Measurements from ENCODE around the gene HSPBP1. TPM values are rescaled to one million over a fixed set of nuclear protein-coding genes. Genes with fewer than 3 reads are reported as not detected.

The HSPBP1 gene
- total RNA-seq, 2 experiments from 2014 or later, result 14.3 to 15.1 TPM

DNA sequence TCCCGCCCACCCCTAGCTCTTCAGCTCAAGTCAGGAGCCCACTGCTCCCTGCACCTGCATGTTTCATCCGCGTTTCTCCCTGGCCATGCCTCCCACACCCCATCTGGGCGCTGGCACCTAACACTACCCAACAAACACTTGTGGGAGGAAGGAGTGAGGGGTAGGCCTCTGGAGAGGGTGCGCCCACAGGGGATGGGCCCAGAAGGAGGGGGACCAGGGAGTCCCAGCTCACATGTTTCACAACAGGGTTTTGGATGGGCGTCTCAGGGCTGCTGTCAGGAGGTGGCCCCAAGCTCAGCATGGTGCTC is 39.2 kb downstream of the HSPBP1 start:
- intact Hi-C loops (cut with DNase I, micrococcal nuclease), result no loop called here
- no peak overlapping the region for H3K4me3 Mint-ChIP-seq
- Histone ChIP-seq H3K27ac (ENCODE audit: low read depth in 1 of 2, low read length in 2 of 2) (no peak overlapping the region), H3K27me3 (ENCODE audit: control insufficient read depth in 1 of 2, insufficient read depth in 2 of 2, low read length in 2 of 2) (no peaks in the 10 kb centered on the region), H3K9me3 (ENCODE audit: control insufficient read depth in 1 of 2, insufficient read depth in 1 of 2, low read length in 2 of 2) (no peaks in the 10 kb centered on the region), H3K4me1 (ENCODE audit: insufficient read depth, low read length) (peaks cover 2% of the 10 kb centered on the region), H3K36me3 (ENCODE audit: insufficient read depth, low read length) (peaks cover 94% of the 10 kb centered on the region), H3K4me3 (ENCODE audit: low read length) (no peak overlapping the region)
- H3K36me3 Mint-ChIP-seq (ENCODE audit: low read depth), result peaks cover 74% of the 10 kb centered on the region
- H3K9me3 Mint-ChIP-seq, result no peaks in the 10 kb centered on the region
- H3K27ac Mint-ChIP-seq, result no peak overlapping the region
- ATAC-seq (ENCODE audit: poor library complexity) (no peak), DNase-seq (no peak)
- ChIA-PET CTCF (no interaction called here), POLR2A (interaction anchor here (0.8 to 1.7 kb wide), 2 partner anchors 13 to 19 kb away, joined by 3 to 4 read pairs; partner anchors contain the start of gene PPP6R1)
- H3K4me1 Mint-ChIP-seq (ENCODE audit: low read depth), result no peaks in the 10 kb centered on the region
- TF ChIP-seq, protein P1, sequence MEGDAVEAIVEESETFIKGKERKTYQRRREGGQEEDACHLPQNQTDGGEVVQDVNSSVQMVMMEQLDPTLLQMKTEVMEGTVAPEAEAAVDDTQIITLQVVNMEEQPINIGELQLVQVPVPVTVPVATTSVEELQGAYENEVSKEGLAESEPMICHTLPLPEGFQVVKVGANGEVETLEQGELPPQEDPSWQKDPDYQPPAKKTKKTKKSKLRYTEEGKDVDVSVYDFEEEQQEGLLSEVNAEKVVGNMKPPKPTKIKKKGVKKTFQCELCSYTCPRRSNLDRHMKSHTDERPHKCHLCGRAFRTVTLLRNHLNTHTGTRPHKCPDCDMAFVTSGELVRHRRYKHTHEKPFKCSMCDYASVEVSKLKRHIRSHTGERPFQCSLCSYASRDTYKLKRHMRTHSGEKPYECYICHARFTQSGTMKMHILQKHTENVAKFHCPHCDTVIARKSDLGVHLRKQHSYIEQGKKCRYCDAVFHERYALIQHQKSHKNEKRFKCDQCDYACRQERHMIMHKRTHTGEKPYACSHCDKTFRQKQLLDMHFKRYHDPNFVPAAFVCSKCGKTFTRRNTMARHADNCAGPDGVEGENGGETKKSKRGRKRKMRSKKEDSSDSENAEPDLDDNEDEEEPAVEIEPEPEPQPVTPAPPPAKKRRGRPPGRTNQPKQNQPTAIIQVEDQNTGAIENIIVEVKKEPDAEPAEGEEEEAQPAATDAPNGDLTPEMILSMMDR (IDR thresholded peaks at IDR 0.05), result no peak
- H3K27me3 Mint-ChIP-seq, result no peaks in the 10 kb centered on the region

DNA sequence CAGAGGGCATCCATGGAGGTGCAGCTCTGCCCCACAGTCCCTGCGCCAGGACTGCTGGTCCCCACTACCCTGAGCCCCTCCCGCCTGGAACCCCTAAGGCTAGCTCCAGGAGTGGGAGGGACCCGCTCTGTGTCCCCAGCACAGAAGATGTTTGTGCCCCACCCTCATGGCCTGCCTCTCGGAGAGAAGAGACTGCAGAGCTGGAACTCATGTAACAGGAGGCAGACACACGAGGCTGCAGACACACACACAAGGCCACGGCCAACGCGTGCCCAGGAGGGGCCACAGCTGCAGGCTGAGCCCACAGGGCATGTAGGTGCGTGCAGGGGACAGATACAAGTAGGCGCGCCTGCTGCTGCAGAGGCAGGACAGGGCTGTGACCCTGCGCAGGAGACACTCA is 40.9 kb downstream of the HSPBP1 start:
- CTCF ChIA-PET, result no interaction called here
- Histone ChIP-seq H3K4me3 (ENCODE audit: low read length) (no peak overlapping the region), H3K36me3 (ENCODE audit: insufficient read depth, low read length) (peaks cover 85% of the 10 kb centered on the region), H3K27me3 (ENCODE audit: control insufficient read depth in 1 of 2, insufficient read depth in 2 of 2, low read length in 2 of 2) (no peaks in the 10 kb centered on the region), H3K27ac (ENCODE audit: low read depth in 1 of 2, low read length in 2 of 2) (no peak overlapping the region), H3K4me1 (ENCODE audit: insufficient read depth, low read length) (no peaks in the 10 kb centered on the region), H3K9me3 (ENCODE audit: control insufficient read depth in 1 of 2, insufficient read depth in 1 of 2, low read length in 2 of 2) (no peaks in the 10 kb centered on the region)
- no peak for ATAC-seq (ENCODE audit: poor library complexity)
- H3K9me3 Mint-ChIP-seq, result no peaks in the 10 kb centered on the region
- H3K27me3 Mint-ChIP-seq, result no peaks in the 10 kb centered on the region
- intact Hi-C loops (cut with DNase I, micrococcal nuclease), result no loop called here
- POLR2A ChIA-PET, result no interaction called here
- no peak overlapping the region for H3K27ac Mint-ChIP-seq
- no peak for DNase-seq
- no peak overlapping the region for H3K4me3 Mint-ChIP-seq
- H3K36me3 Mint-ChIP-seq (ENCODE audit: low read depth), result peaks cover 76% of the 10 kb centered on the region
- TF ChIP-seq, protein P1 (IDR thresholded peaks at IDR 0.05), result no peak
- H3K4me1 Mint-ChIP-seq (ENCODE audit: low read depth), result no peaks in the 10 kb centered on the region

DNA sequence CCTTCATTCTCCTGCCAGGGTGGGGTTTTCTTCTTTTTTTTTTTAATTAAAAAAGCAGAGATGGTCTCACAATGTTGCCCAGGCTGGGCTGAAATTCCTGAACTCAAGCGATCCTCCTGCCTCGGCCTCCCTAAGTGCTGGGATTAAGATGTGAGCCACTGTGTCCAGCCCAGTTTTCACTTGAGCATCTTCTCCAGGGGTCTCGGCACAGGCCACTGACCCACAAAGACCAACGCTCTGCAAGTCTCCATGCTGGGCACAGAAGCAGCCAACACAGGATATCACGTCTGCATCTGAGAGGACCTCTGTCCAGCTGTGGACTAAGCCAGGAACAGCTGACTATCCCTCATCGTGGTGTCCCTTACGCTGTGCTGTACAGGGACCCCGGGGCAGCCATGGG is 41.9 kb downstream of the HSPBP1 start:
- Histone ChIP-seq H3K36me3 (ENCODE audit: insufficient read depth, low read length) (peaks cover 85% of the 10 kb centered on the region), H3K4me3 (ENCODE audit: low read length) (no peak overlapping the region), H3K9me3 (ENCODE audit: control insufficient read depth in 1 of 2, insufficient read depth in 1 of 2, low read length in 2 of 2) (no peaks in the 10 kb centered on the region), H3K4me1 (ENCODE audit: insufficient read depth, low read length) (no peaks in the 10 kb centered on the region), H3K27ac (ENCODE audit: low read depth in 1 of 2, low read length in 2 of 2) (no peak overlapping the region), H3K27me3 (ENCODE audit: control insufficient read depth in 1 of 2, insufficient read depth in 2 of 2, low read length in 2 of 2) (no peaks in the 10 kb centered on the region)
- H3K4me1 Mint-ChIP-seq (ENCODE audit: low read depth), result no peaks in the 10 kb centered on the region
- ATAC-seq (ENCODE audit: poor library complexity) (no peak), DNase-seq (no peak)
- H3K36me3 Mint-ChIP-seq (ENCODE audit: low read depth), result peaks cover 76% of the 10 kb centered on the region
- ChIA-PET CTCF (no interaction called here), POLR2A (no interaction called here)
- intact Hi-C loops (cut with DNase I, micrococcal nuclease), result no loop called here
- TF ChIP-seq, protein P1 (IDR thresholded peaks at IDR 0.05), result no peak
- no peak overlapping the region for H3K4me3 Mint-ChIP-seq
- no peak overlapping the region for H3K27ac Mint-ChIP-seq
- no peaks in the 10 kb centered on the region for H3K27me3 Mint-ChIP-seq
- no peaks in the 10 kb centered on the region for H3K9me3 Mint-ChIP-seq
